GM21825 (cell line): ENCODE measurements around the gene IL1RAPL2.
"Not testable (repeated sequence)": the region's sequence is repeated elsewhere in the genome, so short reads cannot be mapped to it uniquely, and the experiment has no call there.

Source experiments
- ATAC-seq: cut with Tn5 transposase; IDR thresholded peaks from one replicate; pipeline ENCODE4 v1.9.1; 2021; ENCODE audit warnings: mild to moderate bottlenecking, moderate library complexity; ENCODE audit not compliant: unreplicated experiment

Gene IL1RAPL2

GRCh38 chrX:105753411-105753810 is 1187.4 kb downstream of the IL1RAPL2 start:
- ATAC-seq: no peak

DNA sequence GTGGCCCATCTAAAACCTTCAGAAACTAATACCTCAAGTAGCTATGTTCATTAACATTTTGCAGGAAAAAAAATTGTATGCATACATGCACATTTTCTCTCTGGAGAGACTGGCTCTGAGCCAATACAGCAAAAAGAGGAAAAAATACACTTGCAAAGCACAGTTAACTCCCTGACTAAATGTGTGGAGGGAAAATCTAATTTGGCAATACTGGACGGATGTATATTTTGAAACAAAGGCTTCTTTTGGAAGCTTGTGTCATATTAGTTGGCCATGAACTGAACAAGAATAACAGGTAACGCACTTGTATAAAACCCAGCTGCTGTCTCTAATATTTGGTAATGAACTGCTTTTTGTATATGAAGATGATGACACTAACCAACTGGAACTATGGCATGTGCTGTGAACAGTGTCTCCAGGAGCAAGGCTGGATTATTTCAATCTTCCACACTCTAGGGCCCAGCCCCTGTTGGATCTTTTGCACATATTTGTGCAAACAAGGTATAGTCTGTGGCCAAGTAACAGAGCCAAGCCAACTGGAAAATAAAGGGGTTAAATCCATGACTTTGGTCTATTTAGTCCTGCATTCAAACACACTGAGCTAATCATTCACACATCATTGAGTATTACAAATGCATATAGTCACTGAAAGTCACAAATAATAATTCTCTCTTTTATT is 1188.4 kb downstream of the IL1RAPL2 start:
- ATAC-seq: no peak

- no peak for ATAC-seq
Measured at GRCh38 chrX:105755109-105755508, 1189.1 kb downstream of the IL1RAPL2 start.

GRCh38 chrX:105758754-105759153 is 1192.8 kb downstream of the IL1RAPL2 start:
- ATAC-seq: no peak

GRCh38 chrX:105759598-105759997 is 1193.6 kb downstream of the IL1RAPL2 start:
- no peak for ATAC-seq

DNA sequence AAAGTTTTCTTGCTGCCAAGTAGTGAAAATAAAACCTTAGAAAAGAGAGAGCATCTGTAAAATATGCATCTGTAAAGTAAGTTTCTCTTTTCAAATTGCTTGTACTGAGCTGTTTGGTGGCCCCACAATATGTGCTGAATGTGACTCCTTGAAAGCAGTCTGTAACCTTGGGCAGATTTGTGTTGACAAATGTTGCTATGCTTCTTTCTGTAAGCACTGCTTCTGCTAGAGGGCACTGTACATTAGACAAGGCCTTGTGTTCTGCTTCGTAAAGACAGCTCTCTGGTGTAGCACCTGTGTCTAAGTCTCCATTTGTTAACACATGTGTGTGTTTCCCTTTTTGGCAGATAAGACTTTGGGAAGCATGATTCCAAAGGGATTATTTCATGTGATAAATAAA is 1199.7 kb downstream of the IL1RAPL2 start:
- no peak for ATAC-seq

- ATAC-seq: no peak
Measured at GRCh38 chrX:105773801-105774200, 1207.8 kb downstream of the IL1RAPL2 start.

GRCh38 chrX:105775679-105776078 is 1209.7 kb downstream of the IL1RAPL2 start:
- no peak for ATAC-seq

GRCh38 chrX:105781804-105782203 is 1215.8 kb downstream of the IL1RAPL2 start:
- ATAC-seq: no peak

- not testable (repeated sequence) for ATAC-seq
Measured at GRCh38 chrX:105796877-105797276, 1230.9 kb downstream of the IL1RAPL2 start.

- no peak for ATAC-seq
Measured at GRCh38 chrX:105803891-105804290, 1237.9 kb downstream of the IL1RAPL2 start.

GRCh38 chrX:105805655-105806054 is 1239.7 kb downstream of the IL1RAPL2 start:
- ATAC-seq: not testable (repeated sequence)

- ATAC-seq: no peak
Measured at GRCh38 chrX:105816517-105816916, 1250.5 kb downstream of the IL1RAPL2 start.
